ENCODE results near the gene AQP12A.
"Not testable (repeated sequence)": the region's sequence is repeated elsewhere in the genome, so short reads cannot be mapped to it uniquely, and the experiment has no call there.

AQP12A gene

GRCh38 chr2:240662681-240663080 lies 29.0 kb upstream of the AQP12A start:
- no peak for DNase-seq

- no peak for DNase-seq
These were observed 28.0 kb upstream of the AQP12A start for GRCh38 chr2:240663546-240664190.

- no peak for DNase-seq
These were observed 27.0 kb upstream of the AQP12A start for GRCh38 chr2:240664622-240665021.

GRCh38 chr2:240670402-240670801 lies 21.3 kb upstream of the AQP12A start:
- DNase-seq: no peak

GRCh38 chr2:240670950-240671349 lies 20.7 kb upstream of the AQP12A start:
- no peak for DNase-seq

- no peak for DNase-seq
These were observed 19.5 kb upstream of the AQP12A start for GRCh38 chr2:240672076-240672700.

GRCh38 chr2:240672701-240673190 lies 18.9 kb upstream of the AQP12A start:
- DNase-seq: no peak

- DNase-seq: peak; percentile 32
These were observed 17.0 kb upstream of the AQP12A start for GRCh38 chr2:240674461-240675184.

GRCh38 chr2:240675345-240675744 lies 16.3 kb upstream of the AQP12A start:
- DNase-seq: not testable (repeated sequence)

- DNase-seq: not testable (repeated sequence)
These were observed 13.6 kb upstream of the AQP12A start for GRCh38 chr2:240678043-240678442.

- DNase-seq: not testable (repeated sequence)
These were observed 12.8 kb upstream of the AQP12A start for GRCh38 chr2:240678909-240679308.

- DNase-seq: not testable (repeated sequence)
These were observed 11.5 kb upstream of the AQP12A start for GRCh38 chr2:240680185-240680584.

GRCh38 chr2:240682431-240683224 lies 9.0 kb upstream of the AQP12A start, which contains the start of gene AQP12B:
AQP12B (minus strand) TSS chr2:240682885; CDS start chr2:240682837, 48 bp downstream.
- DNase-seq: not testable (repeated sequence)

GRCh38 chr2:240683329-240683979 lies 8.2 kb upstream of the AQP12A start:
- DNase-seq: not testable (repeated sequence)

GRCh38 chr2:240683980-240684728 lies 7.5 kb upstream of the AQP12A start:
- not testable (repeated sequence) for DNase-seq

GRCh38 chr2:240685771-240686371 lies 5.8 kb upstream of the AQP12A start:
- DNase-seq: no peak

GRCh38 chr2:240686460-240686859 lies 5.2 kb upstream of the AQP12A start:
- no peak for DNase-seq

- DNase-seq: no peak
These were observed 4.5 kb upstream of the AQP12A start for GRCh38 chr2:240687045-240687740.

- DNase-seq: no peak
These were observed 3.7 kb upstream of the AQP12A start for GRCh38 chr2:240687741-240688552.

GRCh38 chr2:240688553-240688919 lies 3.1 kb upstream of the AQP12A start:
- DNase-seq: no peak

All from NCI-H345 (cell line).